Neural cell (in vitro differentiated cells): ENCODE measurements around the gene ADAMTS2. TPM values are rescaled to one million over a fixed set of nuclear protein-coding genes. Genes with fewer than 3 reads are reported as not detected.

ENCODE experiments used
- H2AFZ ChIP-seq: fragments of 200-600, 300-800 bp; sonication (generic), shearing (Covaris generic); 2 replicates; pipeline ENCODE4 v1.6.0; 2014; ENCODE audit warnings: low read depth, mild to moderate bottlenecking, antibody characterized with exemption, low read length, moderate library complexity
- H3F3A ChIP-seq: fragments of 200-600 bp; shearing (Covaris generic); 2 replicates; pipeline ENCODE4 v1.6.1; 2016; ENCODE audit warnings: mild to moderate bottlenecking, moderate library complexity, mixed read lengths, antibody characterized with exemption, low read length; ENCODE audit not compliant: insufficient read depth, poor library complexity, severe bottlenecking
- H3K27ac ChIP-seq: fragments of 200-600, 300-800 bp; sonication (generic), shearing (Covaris generic); 2 replicates; pipeline ENCODE4 v1.5.1; 2014; ENCODE audit warnings: mild to moderate bottlenecking, low read length, moderate library complexity
- H3K27me3 ChIP-seq: fragments of 300-800, 200-600 bp; sonication (generic), shearing (Covaris generic); 2 replicates; pipeline ENCODE4 v1.6.0; 2014; ENCODE audit warnings: mild to moderate bottlenecking, low read depth, low read length, moderate library complexity; ENCODE audit not compliant: insufficient read depth
- H3K36me3 ChIP-seq: fragments of 300-800, 200-600 bp; sonication (generic), shearing (Covaris generic); 2 replicates; pipeline ENCODE4 v1.5.1; 2014; ENCODE audit warnings: mild to moderate bottlenecking, antibody characterized with exemption, low read length, moderate library complexity; ENCODE audit not compliant: insufficient read depth
- H3K4me2 ChIP-seq: fragments of 300-800, 200-600 bp; sonication (generic), shearing (Covaris generic); 2 replicates; pipeline ENCODE4 v1.6.0; 2014; ENCODE audit warnings: mild to moderate bottlenecking, low read length
- H3K4me3 ChIP-seq: fragments of 300-800, 200-600 bp; sonication (generic), shearing (Covaris generic); 2 replicates; pipeline ENCODE4 v1.5.1; 2014; ENCODE audit warnings: mild to moderate bottlenecking, low read length, moderate library complexity
- H3K79me2 ChIP-seq: fragments of 200-600 bp; shearing (Covaris generic); replicated peaks from 2 replicates; pipeline ENCODE4 v1.6.0; 2014; ENCODE audit warnings: mild to moderate bottlenecking, low read length, moderate library complexity; ENCODE audit not compliant: insufficient read depth
- H3K9ac ChIP-seq: fragments of 300-800, 200-600 bp; sonication (generic), shearing (Covaris generic); 2 replicates; pipeline ENCODE4 v1.6.1; 2016; ENCODE audit warnings: mild to moderate bottlenecking, low read length, mixed read lengths
- H3K9me2 ChIP-seq: fragments of 200-600 bp; shearing (Covaris generic); 2 replicates; pipeline ENCODE4 v1.6.1; 2016; ENCODE audit warnings: mild to moderate bottlenecking, low read length, mixed read lengths; ENCODE audit not compliant: insufficient read depth
- H3K9me3 ChIP-seq: fragments of 200-600, 300-800 bp; sonication (generic), shearing (Covaris generic); 2 replicates; pipeline ENCODE4 v1.6.1; 2016; ENCODE audit warnings: mild to moderate bottlenecking, mixed run types, low read length, moderate library complexity, mixed read lengths
- H4K20me1 ChIP-seq: fragments of 200-600 bp; shearing (Covaris generic); 2 replicates; pipeline ENCODE4 v1.6.1; 2016; ENCODE audit warnings: mild to moderate bottlenecking, mixed run types; ENCODE audit not compliant: insufficient read depth
- CTCF ChIP-seq: fragments of 450-650 bp; IDR thresholded peaks from 2 replicates; pipeline ENCODE4 v1.5.1; 2014; ENCODE audit warnings: antibody characterized with exemption, mild to moderate bottlenecking, moderate library complexity; ENCODE audit not compliant: poor library complexity, severe bottlenecking
- EP300 ChIP-seq: fragments of 450-650 bp; conservative IDR thresholded peaks from 2 replicates; pipeline ENCODE4 v1.6.1; 2014; ENCODE audit warnings: antibody characterized with exemption, mild to moderate bottlenecking, moderate library complexity; ENCODE audit not compliant: poor library complexity, severe bottlenecking
- EZH2 ChIP-seq: fragments of 200-600, 300-800 bp; shearing (Covaris generic), sonication (generic); IDR thresholded peaks from 2 replicates; pipeline ENCODE4 v1.6.1; 2014; ENCODE audit warnings: antibody characterized with exemption, low read length, borderline replicate concordance, mild to moderate bottlenecking; ENCODE audit not compliant: insufficient read depth, poor library complexity, severe bottlenecking
- MXI1 ChIP-seq: fragments of 450-650 bp; conservative IDR thresholded peaks from 2 replicates; pipeline ENCODE4 v1.6.1; 2014; ENCODE audit warnings: antibody characterized with exemption, mild to moderate bottlenecking; ENCODE audit not compliant: poor library complexity, severe bottlenecking
- POLR2AphosphoS5 ChIP-seq: IDR thresholded peaks from 2 replicates; pipeline ENCODE4 v1.6.1; 2012
- RAD21 ChIP-seq: fragments of 450-650 bp; conservative IDR thresholded peaks from 2 replicates; pipeline ENCODE4 v1.6.1; 2014; ENCODE audit warnings: antibody characterized with exemption, mild to moderate bottlenecking, moderate library complexity
- REST ChIP-seq: IDR thresholded peaks from 2 replicates; pipeline ENCODE4 v1.6.1; 2012; ENCODE audit warnings: borderline replicate concordance
- SMC3 ChIP-seq: fragments of 450-650 bp; conservative IDR thresholded peaks from 2 replicates; pipeline ENCODE4 v1.6.1; 2014; ENCODE audit warnings: antibody characterized with exemption, mild to moderate bottlenecking, moderate library complexity; ENCODE audit not compliant: poor library complexity
- TAF1 ChIP-seq: IDR thresholded peaks from 2 replicates; pipeline ENCODE4 v1.6.1; 2012; ENCODE audit warnings: low read depth
- polyA plus RNA-seq: library from polyadenylated mRNA; depleted of rRNA; stranded (reverse); fragments of >200 nt; gene quantifications from 2 replicates; pipeline ENCODE4 v1.2.3, GENCODE V29; 2014

Gene ADAMTS2
- polyA plus RNA-seq, 1 donor from 2014 or later: 0.61 TPM

GRCh38 chr5:179371121-179371510 lies 25.9 kb upstream of the ADAMTS2 start:
- H3K79me2 ChIP-seq: no peaks in the 10 kb centered on the region
- no peak overlapping the region for H2AFZ ChIP-seq

GRCh38 chr5:179370490-179371120 lies 25.3 kb upstream of the ADAMTS2 start:
- Histone ChIP-seq H3K27ac (no peak overlapping the region), H4K20me1 (no peaks in the 10 kb centered on the region), H3K9me3 (no peaks in the 10 kb centered on the region), H3K9me2 (no peaks in the 10 kb centered on the region), H3F3A (no peaks in the 10 kb centered on the region), H2AFZ (no peak overlapping the region), H3K4me3 (no peak overlapping the region), H3K27me3 (no peaks in the 10 kb centered on the region), H3K9ac (no peak overlapping the region), H3K4me2 (no peak overlapping the region), H3K36me3 (no peaks in the 10 kb centered on the region), H3K79me2 (no peaks in the 10 kb centered on the region)
- TF ChIP-seq EP300 (no peak), CTCF (no peak), REST (no peak), SMC3 (no peak), POLR2AphosphoS5 (no peak), TAF1 (no peak)

More at GRCh38 chr5:179371121-179371510, 25.9 kb upstream of the ADAMTS2 start:
- H3K9ac ChIP-seq: no peak overlapping the region
- no peaks in the 10 kb centered on the region for H3K9me3 ChIP-seq
- no peaks in the 10 kb centered on the region for H3K36me3 ChIP-seq
- no peak overlapping the region for H3K4me2 ChIP-seq
- no peaks in the 10 kb centered on the region for H4K20me1 ChIP-seq
- H3K9me2 ChIP-seq: no peaks in the 10 kb centered on the region
- no peak overlapping the region for H3K4me3 ChIP-seq
- no peaks in the 10 kb centered on the region for H3F3A ChIP-seq
- H3K27me3 ChIP-seq: no peaks in the 10 kb centered on the region
- no peak overlapping the region for H3K27ac ChIP-seq
- TF ChIP-seq POLR2AphosphoS5: no peak
- TF ChIP-seq TAF1: no peak
- no peak for TF ChIP-seq SMC3
- TF ChIP-seq EZH2: no peak
- TF ChIP-seq RAD21: no peak
- TF ChIP-seq CTCF: no peak
- TF ChIP-seq REST: no peak
- TF ChIP-seq EP300: no peak
- TF ChIP-seq MXI1: no peak
